Activated CD4-positive, alpha-beta T cell treated with anti-CD3 and anti-CD28 coated beads for 24 hours (primary cell): ENCODE measurements around the gene ERGIC1.

ENCODE experiments used
- DNase-seq, 2 donors: peaks; one replicate each; pipeline ENCODE4 v3.0.0-alpha.2; 2020; ENCODE audit warnings: low read depth in 2 of 2

Gene ERGIC1

DNA sequence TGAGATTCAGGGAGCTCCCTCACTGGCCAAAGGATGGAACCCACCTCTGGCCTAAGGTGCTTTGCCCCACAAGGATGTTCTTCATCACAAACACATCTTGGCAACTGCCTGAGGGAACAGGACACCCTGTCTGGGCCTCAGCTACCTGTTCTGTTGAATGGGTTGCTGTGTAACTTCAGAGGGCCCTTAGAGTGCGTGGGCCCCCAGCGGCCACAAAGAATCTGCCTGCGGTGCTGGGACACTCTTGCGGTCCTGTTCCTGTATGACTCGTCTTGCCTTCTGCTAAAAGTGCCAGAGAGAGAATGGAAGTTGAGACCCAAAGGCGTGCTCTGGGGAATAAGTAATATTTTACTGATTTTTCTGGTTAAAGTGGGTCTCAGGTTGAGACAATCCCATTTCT, 111.1 kb downstream of the ERGIC1 start:
- DNase-seq, result no peak

DNA sequence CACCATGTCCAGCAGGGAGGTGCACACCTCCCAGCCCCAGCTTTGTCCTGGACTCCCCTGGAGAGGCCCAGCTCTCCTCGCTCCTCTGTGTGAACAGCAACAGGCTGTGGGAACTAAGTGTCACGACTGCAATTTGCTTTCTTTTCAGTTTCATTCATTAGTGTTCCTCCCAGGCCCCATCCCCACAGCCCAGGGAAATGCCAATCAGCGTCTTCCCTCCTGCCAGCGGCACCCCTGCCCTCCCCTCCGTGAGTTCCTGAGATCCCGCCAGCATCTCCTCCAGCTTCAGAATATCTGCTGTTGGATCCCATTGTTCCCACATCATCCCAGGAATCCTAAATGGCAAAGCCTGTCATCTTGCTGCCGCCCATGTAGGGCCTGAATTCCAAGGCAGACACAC, 112.1 kb downstream of the ERGIC1 start:
- DNase-seq, result no peak

DNA sequence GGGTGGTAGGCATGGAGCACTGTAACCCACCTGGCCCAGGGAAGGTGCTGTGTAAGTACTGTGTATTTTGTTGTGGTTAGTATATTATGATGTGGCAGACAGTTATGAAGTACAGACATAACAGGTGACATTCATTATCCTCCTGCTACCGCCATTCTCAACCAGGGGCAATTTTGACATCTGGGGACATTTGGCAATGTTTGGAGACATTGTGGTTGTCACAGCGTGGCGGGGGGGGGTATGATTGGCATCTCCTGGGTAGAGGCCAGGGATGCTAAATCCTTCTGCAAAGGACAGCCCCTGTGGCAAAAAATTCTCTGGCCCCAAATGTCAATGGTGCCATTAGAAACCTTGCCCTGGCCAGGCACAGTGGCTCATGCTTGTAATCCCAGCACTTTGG, 115.4 kb downstream of the ERGIC1 start:
- DNase-seq, result no peak

DNA sequence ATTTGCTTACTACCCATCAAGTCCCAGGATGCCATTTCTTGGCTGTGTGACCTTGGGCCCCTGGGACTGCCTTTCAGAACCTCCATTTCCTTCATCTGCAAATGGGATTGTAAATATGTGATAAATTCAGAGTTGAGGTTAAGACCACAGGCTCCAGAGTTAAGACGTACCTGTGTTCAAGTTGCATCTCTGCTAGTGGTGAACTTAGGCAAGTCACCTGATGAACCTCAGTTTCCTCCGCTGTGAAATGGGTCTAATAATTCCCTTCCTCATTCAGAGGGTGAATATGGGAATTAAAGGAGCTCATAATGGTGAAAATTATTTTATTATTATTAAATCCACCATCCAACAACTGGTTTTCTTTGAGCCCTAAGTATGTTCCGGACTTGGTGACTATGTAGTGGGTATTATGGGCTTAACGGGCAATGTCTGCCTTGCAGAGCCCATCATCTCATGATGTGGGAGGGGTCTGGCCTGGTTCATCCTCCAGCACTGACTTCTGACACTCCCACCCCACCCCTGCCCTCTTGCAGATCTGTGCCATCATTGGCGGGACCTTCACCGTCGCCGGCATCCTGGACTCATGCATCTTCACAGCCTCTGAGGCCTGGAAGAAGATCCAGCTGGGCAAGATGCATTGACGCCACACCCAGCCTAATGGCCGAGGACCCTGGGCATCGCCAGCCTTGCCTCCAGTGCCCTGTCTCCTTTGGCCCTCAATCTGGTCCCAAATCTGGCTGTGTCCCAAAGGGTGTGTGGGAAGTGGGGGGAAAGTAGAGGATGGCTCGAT, 116.3 kb downstream of the ERGIC1 start:
- DNase-seq, result no peak

- no peak for DNase-seq
Observed at GRCh38 chr5:172951371-172952033, 117.5 kb downstream of the ERGIC1 start.

DNA sequence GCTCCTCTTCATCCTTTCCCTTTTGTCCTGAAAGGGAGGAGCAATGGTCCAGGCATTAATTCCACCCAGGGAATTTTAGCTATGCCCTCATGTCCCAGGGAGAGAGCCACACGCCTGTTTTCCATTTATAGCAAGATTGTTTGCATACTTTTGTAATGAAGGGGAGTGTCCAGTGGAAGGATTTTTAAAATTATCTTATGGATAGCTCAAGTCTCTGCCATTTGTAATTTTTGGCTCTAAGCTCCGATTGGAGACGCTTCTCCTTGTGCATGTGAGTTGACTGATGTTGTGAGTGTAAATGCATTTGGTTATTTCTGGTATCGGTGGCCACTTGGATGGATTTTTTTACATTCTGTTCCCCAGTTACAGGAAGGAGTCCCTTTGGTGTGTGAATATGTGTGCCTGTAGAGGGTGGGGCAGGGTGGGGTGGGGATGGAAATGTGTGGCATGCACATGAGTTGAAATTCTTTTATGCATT, 118.0 kb downstream of the ERGIC1 start:
- no peak for DNase-seq

- DNase-seq, result no peak
Observed at GRCh38 chr5:172953776-172954675, 120.0 kb downstream of the ERGIC1 start.

GRCh38 chr5:172954751-172955159, 120.7 kb downstream of the ERGIC1 start:
- DNase-seq, result no peak

GRCh38 chr5:172956228-172956627, 122.2 kb downstream of the ERGIC1 start:
- no peak for DNase-seq

- no peak for DNase-seq
Observed at GRCh38 chr5:172956936-172957335, 122.9 kb downstream of the ERGIC1 start.

- no peak for DNase-seq
Observed at GRCh38 chr5:172957458-172957857, 123.4 kb downstream of the ERGIC1 start.

DNA sequence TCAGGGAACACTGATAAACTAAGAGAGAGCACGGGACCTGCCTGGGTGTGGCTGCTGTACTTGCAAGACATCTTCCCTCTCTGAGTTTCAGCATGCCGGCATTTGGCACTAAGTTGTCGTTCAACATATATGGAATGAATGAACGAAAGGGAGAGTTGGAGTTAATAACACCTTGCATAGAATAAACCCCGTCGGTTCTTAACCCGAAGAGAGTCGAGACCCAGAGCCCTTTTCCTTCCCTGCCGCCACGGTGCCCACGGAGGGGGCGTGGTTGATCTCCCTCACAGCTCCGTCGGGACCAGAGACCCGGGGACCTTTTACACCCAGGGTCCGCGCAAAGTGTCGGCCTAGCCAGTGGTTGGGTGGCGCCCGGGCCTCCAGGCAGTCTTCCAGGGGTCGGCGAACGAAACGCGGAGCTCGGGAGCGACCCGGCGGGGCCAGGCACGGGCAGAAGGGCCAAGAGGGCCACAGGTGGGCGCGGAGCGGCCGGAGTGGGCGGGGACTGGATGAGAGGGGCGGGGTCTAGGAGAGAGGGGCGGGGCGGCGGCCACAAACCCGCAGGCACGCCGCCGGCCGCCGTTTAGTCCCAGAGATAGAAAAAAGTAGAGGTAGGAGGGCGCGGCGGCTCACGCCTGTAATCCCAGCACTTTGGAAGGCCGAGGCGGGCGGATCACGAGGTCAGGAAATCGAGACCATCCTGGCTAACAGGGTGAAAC, 124.4 kb downstream of the ERGIC1 start:
- peak; percentile 48 to 50 for DNase-seq

DNA sequence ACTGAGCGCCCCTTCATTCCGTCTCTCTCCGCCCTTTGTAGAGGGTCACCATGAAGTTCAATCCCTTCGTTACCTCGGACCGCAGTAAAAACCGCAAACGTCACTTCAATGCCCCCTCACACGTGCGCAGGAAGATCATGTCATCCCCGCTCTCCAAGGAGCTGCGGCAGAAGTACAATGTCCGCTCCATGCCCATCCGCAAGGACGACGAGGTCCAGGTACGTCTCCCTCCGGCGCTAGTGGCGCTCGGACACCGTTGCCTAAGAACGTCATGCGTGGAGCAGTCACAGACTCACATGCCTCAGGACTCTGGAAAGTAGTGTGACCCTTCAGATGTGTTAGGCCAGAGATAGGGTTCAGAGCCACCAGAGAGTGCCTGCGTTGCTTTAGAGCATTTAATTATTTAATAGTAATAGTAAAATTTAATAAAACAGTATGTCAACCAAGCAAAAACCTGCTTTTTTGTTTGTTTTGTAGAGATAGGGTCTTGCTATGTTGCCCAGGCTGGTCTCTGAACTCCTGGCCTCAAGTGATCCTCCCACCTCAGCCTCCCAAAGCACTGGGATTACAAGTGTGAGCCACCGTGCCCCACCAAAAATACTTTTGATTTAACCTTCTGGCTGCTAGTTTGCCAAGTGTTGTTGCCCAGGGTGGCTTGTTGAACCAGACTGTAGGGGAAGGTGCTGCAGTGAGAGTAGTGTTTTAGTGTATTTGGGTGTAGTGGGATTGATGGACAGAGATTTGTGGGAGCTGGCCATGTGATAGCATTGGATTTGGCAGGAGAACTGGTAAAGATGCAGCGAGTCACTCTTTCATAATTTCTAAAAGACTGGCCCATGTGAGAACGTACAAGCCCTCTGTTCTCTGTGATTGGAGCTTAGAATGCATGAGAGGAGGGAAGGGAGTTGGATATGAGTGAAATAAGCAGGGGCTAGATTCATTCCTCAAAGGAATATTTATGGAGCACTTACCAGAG, 126.1 kb downstream of the ERGIC1 start:
- no peak for DNase-seq

- no peak for DNase-seq
Observed at GRCh38 chr5:172969921-172970320, 135.9 kb downstream of the ERGIC1 start.

GRCh38 chr5:172971482-172971881, 137.4 kb downstream of the ERGIC1 start:
- no peak for DNase-seq

DNA sequence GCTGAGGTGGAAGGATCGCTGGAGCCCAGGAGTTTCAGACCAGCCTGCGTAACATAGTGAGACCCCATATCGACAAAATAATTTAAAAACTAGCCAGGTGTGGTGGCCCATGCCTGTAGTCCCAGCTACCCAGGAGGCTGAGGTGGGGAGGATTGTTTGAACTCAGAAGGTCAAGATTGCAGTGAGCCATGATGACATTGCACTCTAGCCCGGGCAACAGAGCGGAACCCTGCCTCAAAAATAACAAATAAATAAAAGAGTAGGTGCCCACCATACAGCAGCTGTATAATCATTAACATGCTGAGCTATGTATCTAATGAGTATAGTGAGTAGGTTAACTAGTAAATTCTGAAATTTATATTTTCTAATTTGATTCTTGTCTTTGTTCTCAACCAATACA, 138.5 kb downstream of the ERGIC1 start:
- no peak for DNase-seq

GRCh38 chr5:172973127-172973916, 139.3 kb downstream of the ERGIC1 start:
- no peak for DNase-seq

- no peak for DNase-seq
Observed at GRCh38 chr5:172973931-172974330, 139.9 kb downstream of the ERGIC1 start.

DNA sequence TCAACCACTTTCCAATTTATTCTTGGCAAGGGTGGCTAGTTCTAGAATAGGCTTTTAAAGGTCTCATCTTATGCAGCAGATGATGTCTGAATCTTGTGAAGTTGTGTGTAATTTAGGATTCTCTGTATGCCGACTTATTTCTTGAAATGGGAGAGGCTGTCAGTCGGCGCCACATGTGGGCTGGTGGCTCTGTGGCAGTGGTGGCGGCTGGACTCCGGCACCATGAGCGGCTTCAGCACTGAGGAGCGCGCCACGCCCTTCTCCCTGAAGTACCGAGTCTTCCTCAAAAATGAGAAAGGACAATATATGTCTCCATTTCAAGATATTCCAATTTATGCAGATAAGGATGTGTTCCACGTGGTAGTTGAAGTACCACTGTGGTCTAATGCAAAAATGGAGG, 141.2 kb downstream of the ERGIC1 start:
- DNase-seq, result no peak

- DNase-seq, result no peak
Observed at GRCh38 chr5:172979778-172980177, 145.7 kb downstream of the ERGIC1 start.
